ENCODE results near the gene LRMDA.

- no peak for TF ChIP-seq CTCF (IDR thresholded peaks at IDR 0.05)
- no peak for TF ChIP-seq POLR2A (IDR thresholded peaks at IDR 0.05)
Observed at GRCh38 chr10:76354212-76354738, 922.9 kb downstream of the LRMDA start.
